ENCODE data around the gene IRX2. TPM values are rescaled to one million over a fixed set of nuclear protein-coding genes. Genes with fewer than 3 reads are reported as not detected.
A peak's percentile ranks its signal among the peaks of the same experiment; 100 is the strongest.

IRX2 gene
- total and polyA plus RNA-seq, 2 of the 8 experiments (the other 6 are each of a cell fraction or from before 2014, with no cell fraction given): 23.4 to 40.4 TPM

GRCh38 chr5:2758632-2759031, 7.2 kb upstream of the IRX2 start:
- peak overlapping the region; percentile 6; the same call in 1 of the 2 replicates for H3K18ac ChIP-seq (ENCODE audit: extremely low read depth, low read length)
- H4K20me1 ChIP-seq (replicated peaks in 1 of 2; ENCODE audit: control insufficient read depth in 1 of 2, insufficient read depth in 2 of 2, low read length in 2 of 2): peaks cover 0 to 7% of the 10 kb centered on the region in 2 experiments
- FAIRE-seq (no peak), DNase-seq (ENCODE audit: low read depth in 1 of 2, low spot score in 2 of 2) (no peak)
- H3K79me2 ChIP-seq (ENCODE audit: control insufficient read depth in 1 of 2, insufficient read depth in 2 of 2, low read length in 2 of 2): no peaks in the 10 kb centered on the region
- H3K9ac ChIP-seq (replicated peaks in 1 of 4; ENCODE audit: extremely low read depth in 1 of 4, low read depth in 3 of 4, low read length in 3 of 4): no peak overlapping the region
- POLR2A ChIA-PET (ENCODE audit: partially characterized antibody): interaction anchor here (1.1 to 1.2 kb wide), 2 partner anchors 19 to 28 kb away, joined by 3 read pairs; no protein-coding TSS in a partner anchor
- WGBS, 2 experiments (ENCODE audit: extremely low coverage in 1 of 2, insufficient coverage in 1 of 2, insufficient read length in 1 of 2, insufficient replicate concordance in 2 of 2, low coverage in 1 of 2, low lambda C conversion rate in 2 of 2, missing lambda C conversion rate in 1 of 2): 83% methylated on average over 6 of the region's 6 CpGs; no CpG with 5 or more reads in 1 of the 2 experiments
- H2AFZ ChIP-seq (ENCODE audit: low read length): no peak overlapping the region
- no peak overlapping the region for H3K27ac ChIP-seq (ENCODE audit: low read depth, low read length)
- CTCF ChIA-PET (ENCODE audit: partially characterized antibody): interaction anchor here (3.3 kb wide), 1 partner anchor 46 kb away, joined by 17 read pairs; no protein-coding TSS in a partner anchor
- peak overlapping the region in 1 of 2 experiments; percentile 96; a peak in 1 of 4 replicates for H3K4me2 ChIP-seq (ENCODE audit: insufficient read depth in 1 of 2, low read depth in 2 of 2, low read length in 2 of 2)
- H3K27me3 ChIP-seq (replicated peaks in 1 of 4; ENCODE audit: control insufficient read depth in 3 of 4, extremely low read depth in 1 of 4, insufficient read depth in 3 of 4, low read length in 3 of 4): peaks cover 8 to 47% (median 32%) of the 10 kb centered on the region in 4 experiments
- no peaks in the 10 kb centered on the region for H3K79me1 ChIP-seq (ENCODE audit: low read depth, low read length)
- peaks cover 21% of the 10 kb centered on the region; the same call in 1 of the 2 replicates for H3K23me2 ChIP-seq (ENCODE audit: low read depth, low read length)
- H2BK5ac ChIP-seq (ENCODE audit: low read depth, low read length): no peak overlapping the region
- H3K9me3 ChIP-seq (ENCODE audit: insufficient read depth in 2 of 2, low read depth in 1 of 2, low read length in 1 of 2): peaks cover 5 to 10% of the 10 kb centered on the region in 2 experiments; a peak in 2 of 4 replicates
- no peak overlapping the region for H2BK120ac ChIP-seq (replicated peaks; ENCODE audit: low read depth, low read length)
- TF ChIP-seq E2F6 (IDR thresholded peaks at IDR 0.05) (no peak), MAX (IDR thresholded peaks at IDR 0.05) (peak; percentile 6), BRCA1 (IDR thresholded peaks at IDR 0.05; ENCODE audit: low read depth, low read length) (no peak)
- no peak overlapping the region for H4K8ac ChIP-seq (ENCODE audit: extremely low read depth, insufficient read depth, low read length)
- H4K5ac ChIP-seq (ENCODE audit: insufficient read length, low read depth, low read length): no peak overlapping the region
- H3K56ac ChIP-seq (replicated peaks; ENCODE audit: insufficient read length, low read depth, low read length): no peak overlapping the region
- H2BK15ac ChIP-seq (ENCODE audit: low read length): no peak overlapping the region; the same call in 1 of the 2 replicates
- H3K14ac ChIP-seq (ENCODE audit: insufficient read length): no peak overlapping the region
- H4K91ac ChIP-seq (replicated peaks; ENCODE audit: insufficient read length, low read length): no peak overlapping the region
- peaks cover 0 to 21% (median 11%) of the 10 kb centered on the region in 4 experiments; a peak in 6 of 7 replicates for H3K4me1 ChIP-seq (replicated peaks in 1 of 4; ENCODE audit: control insufficient read depth in 3 of 4, insufficient read depth in 4 of 4, low read length in 3 of 4)
- H2BK20ac ChIP-seq (ENCODE audit: low read length): 0 out of 2 replicates have a peak overlapping the region, but pooled peaks have one; percentile 80
- H3K4ac ChIP-seq (replicated peaks; ENCODE audit: insufficient read length, low read depth, low read length): no peak overlapping the region
- peak overlapping the region; percentile 89; the same call in 1 of the 2 replicates for H2AK5ac ChIP-seq (ENCODE audit: low read depth, low read length)
- H3K4me3 ChIP-seq (ENCODE audit: extremely low read depth in 1 of 4, insufficient read depth in 2 of 4, low read depth in 3 of 4, low read length in 4 of 4): no peak overlapping the region; a peak in 1 of 8 replicates
- H3K36me3 ChIP-seq (ENCODE audit: control insufficient read depth in 2 of 4, insufficient read depth in 4 of 4, low read length in 3 of 4): no peaks in the 10 kb centered on the region
- H2BK12ac ChIP-seq (ENCODE audit: low read depth, low read length): peak overlapping the region; percentile 45
- H3K23ac ChIP-seq (ENCODE audit: insufficient read length): no peak overlapping the region
